Activated CD8-positive, alpha-beta memory T cell treated with anti-CD3 and anti-CD28 coated beads for 36 hours (primary cell): ENCODE results near the gene COL21A1. TPM values are rescaled to one million over a fixed set of nuclear protein-coding genes. Genes with fewer than 3 reads are reported as not detected.
"Not testable (repeated sequence)": the region's sequence is repeated elsewhere in the genome, so short reads cannot be mapped to it uniquely, and the experiment has no call there.

ENCODE experiments used
- CTCF ChIA-PET: fragments of 350-600 bp; sonication (Branson Sonifier 250); formaldehyde crosslinking; loops from one replicate; lab custom pipeline; 2021; ENCODE audit warnings: antibody characterized with exemption; lab: Charles Lee
- POLR2A ChIA-PET: fragments of 350-600 bp; sonication (Branson Sonifier 250); formaldehyde crosslinking; loops from one replicate; lab custom pipeline; 2021; ENCODE audit warnings: antibody characterized with exemption; lab: Charles Lee
- total RNA-seq, 2 experiments: library from RNA; stranded (reverse); gene quantifications; one replicate each; pipeline ENCODE4 v1.2.3, GENCODE V29; 2021

Gene COL21A1
- total RNA-seq, 2 experiments from 2014 or later = not detected

DNA sequence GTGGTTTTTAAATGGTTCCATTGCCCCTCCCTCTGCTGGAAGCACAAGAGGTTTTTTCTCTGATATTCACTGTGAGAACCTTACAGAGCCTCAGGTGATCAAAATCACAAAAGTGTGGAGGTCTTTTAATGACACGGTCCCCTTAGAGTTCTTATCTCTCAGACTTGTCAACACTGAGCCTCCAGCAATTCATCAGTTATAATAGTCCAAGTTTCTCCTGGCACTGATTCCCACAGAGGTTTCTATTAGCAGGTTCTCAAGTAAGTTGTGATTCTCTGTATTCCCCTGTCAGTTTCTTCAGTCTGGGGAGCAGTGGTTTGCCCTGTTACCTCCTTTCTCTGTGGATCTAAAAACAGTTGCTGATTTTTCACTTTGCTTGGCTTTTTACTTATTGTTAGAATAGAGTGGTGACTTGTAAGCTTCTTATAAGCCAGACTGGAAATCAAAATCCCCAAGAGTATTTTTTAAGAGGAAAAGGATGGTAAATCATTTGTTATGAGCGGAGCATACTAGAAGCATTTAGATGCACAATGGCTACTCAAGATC is 214.6 kb downstream of the COL21A1 start:
- POLR2A ChIA-PET = no interaction called here
- CTCF ChIA-PET = no interaction called here

DNA sequence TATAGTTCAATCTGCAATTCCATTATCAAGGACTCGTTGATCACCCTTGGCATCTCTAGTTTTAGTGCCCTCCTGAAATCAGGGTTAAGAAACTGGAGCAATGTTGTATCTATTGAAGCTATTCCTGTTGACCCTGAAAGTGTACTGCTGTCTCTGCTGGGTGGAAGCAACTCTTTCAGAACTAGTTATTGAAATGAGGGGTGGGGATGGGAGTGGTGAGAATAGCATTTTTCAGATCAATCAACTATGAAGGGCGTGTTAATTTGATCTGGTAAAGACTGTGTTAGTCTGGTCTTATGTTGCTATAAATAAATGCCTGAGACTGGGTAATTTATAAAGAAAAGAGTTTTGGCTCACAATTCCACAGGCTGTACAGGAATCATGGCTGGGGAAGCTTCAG is 219.5 kb downstream of the COL21A1 start:
- POLR2A ChIA-PET = no interaction called here
- CTCF ChIA-PET = no interaction called here

DNA sequence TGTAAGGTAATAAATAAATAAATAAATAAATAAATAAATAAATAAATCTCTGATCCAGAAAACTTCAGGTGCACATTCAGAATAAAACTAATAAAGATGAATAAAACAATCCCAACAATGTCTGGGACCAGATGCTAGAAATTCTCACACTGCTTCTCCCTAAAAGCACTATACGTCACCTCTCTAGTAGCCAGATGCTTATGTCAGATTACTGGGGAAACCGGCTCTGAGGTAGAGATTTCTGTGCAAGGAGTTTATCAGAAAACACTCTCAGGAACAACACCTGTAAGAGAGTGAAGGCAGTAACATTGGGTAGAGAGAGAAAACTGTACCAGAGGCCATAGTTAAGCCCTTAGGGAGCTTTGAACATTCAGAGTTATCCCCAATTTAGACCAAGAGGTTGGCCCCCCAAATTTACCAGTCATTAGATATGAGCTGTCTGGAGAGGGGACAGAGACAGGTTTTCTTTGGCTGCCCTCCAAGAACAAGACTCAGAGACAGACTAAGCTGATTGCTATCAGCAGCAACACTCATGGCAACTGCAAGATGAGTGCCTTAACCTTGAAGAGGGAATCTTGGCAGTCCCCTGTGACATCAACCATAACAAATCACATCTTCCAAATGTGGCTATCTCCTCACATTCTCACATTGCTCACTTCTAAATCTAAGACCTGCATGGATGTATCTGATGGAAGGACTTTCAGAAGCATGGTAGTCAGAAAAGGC is 220.8 kb downstream of the COL21A1 start:
- POLR2A ChIA-PET = no interaction called here

DNA sequence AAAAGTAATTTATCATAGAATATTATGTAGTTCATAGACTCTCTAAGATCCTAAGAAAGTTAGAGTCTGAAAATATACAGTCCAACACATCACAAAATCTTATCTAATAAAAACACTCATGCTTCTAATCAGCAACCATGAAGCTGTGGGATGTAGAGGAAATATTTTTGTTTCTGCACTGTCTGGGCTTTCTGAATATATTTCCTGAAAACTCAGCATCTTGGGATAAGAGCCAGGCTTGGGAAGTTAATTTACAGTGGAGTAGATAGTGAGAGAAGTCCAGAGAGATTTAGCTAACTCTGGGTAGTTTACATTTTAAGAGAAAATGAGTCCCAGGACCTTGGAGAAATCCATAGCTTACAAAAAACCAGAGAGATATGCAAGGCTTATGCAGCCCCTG is 221.6 kb downstream of the COL21A1 start:
- ChIA-PET CTCF (no interaction called here), POLR2A (no interaction called here)

More for the DNA sequence above, 220.8 kb downstream of the COL21A1 start:
- CTCF ChIA-PET = no interaction called here

DNA sequence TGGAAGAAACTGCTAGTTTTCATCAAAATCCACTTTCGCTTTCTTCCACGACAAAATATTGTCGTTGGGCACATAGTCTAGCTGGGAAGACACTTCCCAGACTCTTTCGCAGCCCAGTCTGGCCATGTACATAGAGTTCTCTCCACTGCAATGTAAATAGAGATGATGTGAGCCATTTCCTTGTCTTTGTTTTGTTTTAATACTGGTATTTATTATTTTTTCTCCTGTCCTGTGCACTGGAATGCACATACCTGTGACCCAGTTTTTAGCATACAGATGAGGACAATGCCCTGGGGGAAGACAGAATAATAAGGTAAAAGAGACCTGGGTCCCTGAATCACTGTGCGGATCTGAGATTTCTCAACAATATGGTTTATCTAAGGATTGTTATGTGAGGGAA is 222.4 kb downstream of the COL21A1 start:
- ChIA-PET POLR2A (no interaction called here), CTCF (interaction anchor here (0.6 kb wide), 1 partner anchor 33 kb away, joined by 3 read pairs; no protein-coding TSS in a partner anchor)

DNA sequence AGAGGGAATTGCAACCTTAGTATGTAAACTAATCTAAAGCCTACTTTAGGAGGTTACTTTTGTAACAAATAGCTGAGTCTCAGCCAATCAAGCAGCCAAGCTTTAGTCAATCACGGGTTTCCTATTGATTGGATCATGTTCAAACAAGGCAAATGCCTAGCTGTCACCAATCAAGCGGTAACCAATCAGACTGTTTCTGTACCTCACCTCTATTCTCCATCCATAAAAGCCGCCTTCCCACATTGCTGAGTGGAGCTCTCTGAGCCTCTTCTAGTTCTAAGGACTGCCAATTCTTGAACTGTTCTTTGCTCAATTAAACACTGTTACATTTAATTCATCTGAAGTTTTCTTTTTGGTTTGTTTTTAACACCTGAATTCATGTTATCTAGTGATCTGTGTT is 223.6 kb downstream of the COL21A1 start:
- ChIA-PET CTCF (no interaction called here), POLR2A (no interaction called here)

DNA sequence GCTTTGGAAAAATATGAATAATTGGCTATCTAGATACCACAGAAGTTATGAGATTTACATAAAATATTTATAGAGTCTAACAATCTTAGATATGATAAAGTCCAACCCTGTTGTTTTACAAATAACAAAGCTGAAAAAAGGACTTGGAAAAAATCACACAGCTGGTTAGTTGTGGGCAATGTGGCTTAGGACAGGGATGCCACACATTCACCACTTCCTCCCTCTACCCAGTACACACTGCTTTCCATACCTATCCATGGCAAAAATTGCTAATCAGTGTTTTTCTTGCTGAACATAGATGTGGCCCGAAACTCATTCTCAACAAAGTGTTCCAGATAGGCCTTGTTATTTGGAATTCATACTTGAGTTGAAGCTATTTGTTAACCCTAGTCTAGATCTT is 224.7 kb downstream of the COL21A1 start:
- ChIA-PET POLR2A (no interaction called here), CTCF (no interaction called here)

DNA sequence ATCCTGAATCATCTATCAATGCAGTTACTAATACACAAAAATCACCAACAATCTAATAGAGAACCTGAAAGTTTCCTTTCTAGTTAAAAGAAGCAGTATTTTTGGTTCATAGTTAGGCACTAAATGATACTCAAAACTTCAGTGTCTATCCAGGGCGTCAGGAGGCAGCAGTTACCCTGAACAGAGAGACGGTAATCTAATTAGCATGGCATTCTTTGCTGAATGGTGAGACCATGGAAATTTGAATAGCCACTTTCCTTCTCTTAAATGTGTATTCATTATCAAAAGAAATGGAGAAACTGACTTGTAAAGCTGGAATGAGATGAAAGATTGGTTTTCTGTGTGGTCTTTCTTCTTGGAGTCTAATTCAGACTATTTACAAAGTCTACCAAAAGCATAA is 225.4 kb downstream of the COL21A1 start:
- CTCF ChIA-PET = no interaction called here
- POLR2A ChIA-PET = no interaction called here

DNA sequence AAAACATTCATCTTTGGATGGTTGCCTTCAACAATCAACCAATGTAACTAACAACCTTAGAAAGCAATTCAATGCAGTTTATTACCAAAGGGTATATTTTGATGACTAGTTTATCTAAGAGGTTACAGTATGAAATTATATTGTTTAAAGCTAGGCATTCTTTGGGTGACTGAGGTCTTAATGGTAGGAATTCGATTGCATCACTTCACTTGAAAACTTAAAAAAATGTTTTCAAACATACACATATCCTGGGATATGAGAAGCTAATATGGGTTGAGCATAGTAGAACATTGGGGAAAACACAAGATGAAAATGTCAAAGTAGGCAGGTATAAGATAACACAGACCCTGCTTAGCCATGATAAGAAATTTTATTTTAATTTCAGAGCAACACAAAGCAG is 227.4 kb downstream of the COL21A1 start:
- ChIA-PET CTCF (no interaction called here), POLR2A (no interaction called here)

DNA sequence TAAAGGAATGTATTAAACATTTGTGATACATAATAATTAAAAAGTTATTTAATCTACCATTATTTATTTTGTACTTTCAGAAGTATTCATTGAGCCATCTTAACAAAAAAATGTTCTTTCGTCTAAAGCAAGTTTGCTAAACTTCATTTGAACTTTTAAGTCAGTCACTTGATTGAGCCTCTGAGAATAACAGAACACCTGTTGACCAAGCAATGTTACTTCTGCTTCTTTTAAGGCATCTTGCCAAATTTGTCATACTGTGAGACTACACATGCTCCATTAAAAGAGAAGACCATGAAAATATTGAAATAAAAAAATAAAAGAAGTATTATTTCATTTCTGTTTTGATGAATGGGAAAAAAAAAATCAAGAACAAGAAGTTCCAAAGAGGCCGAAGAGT is 230.2 kb downstream of the COL21A1 start:
- CTCF ChIA-PET = no interaction called here
- POLR2A ChIA-PET = no interaction called here

DNA sequence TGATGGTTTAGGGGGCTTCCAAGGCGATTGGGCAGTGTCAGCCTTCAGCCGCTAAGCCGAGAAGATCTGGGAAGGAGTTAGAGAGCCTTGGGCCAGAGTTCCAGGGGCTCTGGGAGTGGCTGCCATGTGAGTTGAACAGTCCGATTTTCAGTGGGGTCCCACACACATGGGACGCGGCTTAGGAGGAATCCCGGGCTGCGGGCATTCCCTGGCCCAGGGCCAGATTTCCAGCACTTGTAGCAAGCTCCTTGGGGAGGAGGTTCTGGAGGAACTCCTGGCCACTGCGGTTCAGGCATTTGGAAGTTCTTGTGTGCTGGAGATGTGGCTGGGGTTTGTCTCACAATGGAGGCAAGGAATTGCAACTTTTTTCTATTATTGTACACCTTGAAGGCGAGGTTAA is 233.3 kb downstream of the COL21A1 start:
- POLR2A ChIA-PET, CTCF ChIA-PET: not testable (repeated sequence)

DNA sequence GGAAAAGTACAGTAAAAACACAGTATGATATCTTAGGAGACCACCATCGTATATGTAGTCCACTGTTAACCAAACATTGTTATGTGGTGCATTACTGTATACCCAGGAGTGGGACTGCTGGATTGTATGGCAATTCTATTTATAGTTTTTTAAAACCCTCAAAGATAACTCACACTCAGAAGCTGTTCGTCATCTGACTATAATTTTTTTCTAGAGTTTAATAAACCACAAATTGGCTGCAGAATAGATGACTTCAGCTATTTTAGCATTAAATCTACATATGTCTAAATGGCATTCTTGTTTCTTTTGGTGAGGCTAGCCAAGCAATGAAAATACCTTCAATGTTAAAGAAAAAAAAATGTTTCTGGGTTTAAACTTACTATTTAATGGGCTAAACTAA is 237.7 kb downstream of the COL21A1 start:
- ChIA-PET CTCF (no interaction called here), POLR2A (no interaction called here)
